ENCODE results near the gene HNRNPM.

HNRNPM gene

GRCh38 chr19:8459095-8459494 lies 14.3 kb downstream of the HNRNPM start:
- H3K4me3 ChIP-seq (replicated peaks; ENCODE audit: insufficient read depth, low read length), result no peak overlapping the region
- no peaks in the 10 kb centered on the region for H3K27me3 ChIP-seq (ENCODE audit: insufficient read depth, poor library complexity, severe bottlenecking)
- TF ChIP-seq GABPA (IDR thresholded peaks at IDR 0.05; ENCODE audit: low read depth) (no peak), CTCF (IDR thresholded peaks at IDR 0.05; ENCODE audit: insufficient read depth, low read length) (no peak), POLR2AphosphoS5 (IDR thresholded peaks at IDR 0.05; ENCODE audit: low read depth) (no peak), SPI1 (IDR thresholded peaks at IDR 0.05; ENCODE audit: borderline replicate concordance, low read depth) (no peak), REST (IDR thresholded peaks at IDR 0.05; ENCODE audit: insufficient replicate concordance, low read depth) (no peak)
- DNase-seq (ENCODE audit: low read depth in 1 of 2, low spot score in 1 of 2), result no peak
- H3K27ac ChIP-seq (replicated peaks), result no peak overlapping the region

- no peak overlapping the region for H3K27ac ChIP-seq (replicated peaks)
- no peak for TF ChIP-seq GABPA (IDR thresholded peaks at IDR 0.05; ENCODE audit: low read depth)
- TF ChIP-seq CTCF (IDR thresholded peaks at IDR 0.05; ENCODE audit: insufficient read depth, low read length), result no peak
- TF ChIP-seq POLR2AphosphoS5 (IDR thresholded peaks at IDR 0.05; ENCODE audit: low read depth), result no peak
- no peak for TF ChIP-seq REST (IDR thresholded peaks at IDR 0.05; ENCODE audit: insufficient replicate concordance, low read depth)
- no peak for DNase-seq (ENCODE audit: low read depth in 1 of 2, low spot score in 1 of 2)
- no peaks in the 10 kb centered on the region for H3K27me3 ChIP-seq (ENCODE audit: insufficient read depth, poor library complexity, severe bottlenecking)
- no peak overlapping the region for H3K4me3 ChIP-seq (replicated peaks; ENCODE audit: insufficient read depth, low read length)
Observed at GRCh38 chr19:8459520-8460270, 14.9 kb downstream of the HNRNPM start.

GRCh38 chr19:8460516-8461298 lies 15.9 kb downstream of the HNRNPM start:
- TF ChIP-seq POLR2AphosphoS5 (IDR thresholded peaks at IDR 0.05; ENCODE audit: low read depth) (no peak), SPI1 (IDR thresholded peaks at IDR 0.05; ENCODE audit: borderline replicate concordance, low read depth) (no peak), GABPA (IDR thresholded peaks at IDR 0.05; ENCODE audit: low read depth) (no peak), CTCF (IDR thresholded peaks at IDR 0.05; ENCODE audit: insufficient read depth, low read length) (no peak), REST (IDR thresholded peaks at IDR 0.05; ENCODE audit: insufficient replicate concordance, low read depth) (no peak)
- no peak for DNase-seq (ENCODE audit: low read depth in 1 of 2, low spot score in 1 of 2)
- Histone ChIP-seq H3K4me3 (replicated peaks; ENCODE audit: insufficient read depth, low read length) (no peak overlapping the region), H3K27me3 (ENCODE audit: insufficient read depth, poor library complexity, severe bottlenecking) (no peaks in the 10 kb centered on the region), H3K27ac (replicated peaks) (no peak overlapping the region)

Measured in HL-60 (cell line).